Measurements from ENCODE around the gene NAV1.

NAV1 gene

DNA sequence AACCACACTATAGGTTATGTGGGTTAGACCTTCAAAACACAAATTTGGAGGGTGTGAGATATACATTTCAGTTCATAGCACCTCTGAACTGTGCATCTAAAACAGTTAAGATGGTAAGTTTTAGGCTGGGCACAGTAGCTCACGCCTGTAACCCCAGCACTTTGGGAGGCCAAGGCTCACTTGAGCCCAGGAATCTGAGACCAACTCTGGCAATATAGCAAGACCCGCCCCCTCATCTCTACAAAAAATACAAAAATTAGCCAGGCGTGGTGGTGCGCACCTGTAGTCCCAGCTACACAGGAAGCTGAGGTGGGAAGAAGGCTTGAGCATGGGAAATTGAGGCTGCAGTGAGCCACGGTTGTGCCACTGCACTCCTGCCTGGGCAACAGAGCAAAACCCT is 47.9 kb downstream of the NAV1 start:
- DNase-seq (ENCODE audit: low read depth, low spot score) = no peak
- no peak overlapping the region for H3K27ac ChIP-seq (ENCODE audit: low read length)
- H3K9me3 ChIP-seq (ENCODE audit: control insufficient read depth, insufficient read depth, low read length) = no peaks in the 10 kb centered on the region
- WGBS (ENCODE audit: insufficient coverage, insufficient read length) = no CpG with 5 or more reads among the region's 5 CpGs
- no peaks in the 10 kb centered on the region for H3K36me3 ChIP-seq (ENCODE audit: control insufficient read depth, insufficient read depth, low read length)
- peaks cover 8% of the 10 kb centered on the region for H3K4me1 ChIP-seq (ENCODE audit: control insufficient read depth, insufficient read depth, low read length)
- H3K4me3 ChIP-seq (ENCODE audit: low read length) = no peak overlapping the region
- no peaks in the 10 kb centered on the region for H3K27me3 ChIP-seq (ENCODE audit: control insufficient read depth, insufficient read depth, low read length)

DNA sequence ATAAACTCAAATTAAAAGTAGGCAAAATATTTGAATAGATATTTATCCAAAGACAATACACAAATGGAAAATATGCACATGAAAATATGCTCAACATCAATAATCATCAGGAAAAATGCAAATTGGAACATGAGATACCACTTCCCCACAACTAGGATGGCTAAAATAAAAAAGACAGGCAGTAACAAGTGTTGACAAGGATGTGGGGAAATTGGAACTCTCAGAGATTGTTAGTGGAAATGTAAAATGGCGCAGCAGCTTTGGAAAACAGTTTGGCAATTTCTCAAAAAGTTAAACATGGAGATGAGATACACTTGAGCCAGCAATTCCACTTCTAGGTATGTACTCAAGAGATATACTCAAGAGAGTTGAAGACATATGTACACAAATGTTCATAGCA is 48.8 kb downstream of the NAV1 start:
- Histone ChIP-seq H3K36me3 (ENCODE audit: control insufficient read depth, insufficient read depth, low read length) (no peaks in the 10 kb centered on the region), H3K27me3 (ENCODE audit: control insufficient read depth, insufficient read depth, low read length) (no peaks in the 10 kb centered on the region), H3K27ac (ENCODE audit: low read length) (no peak overlapping the region), H3K4me1 (ENCODE audit: control insufficient read depth, insufficient read depth, low read length) (peaks cover 12% of the 10 kb centered on the region), H3K9me3 (ENCODE audit: control insufficient read depth, insufficient read depth, low read length) (no peaks in the 10 kb centered on the region), H3K4me3 (ENCODE audit: low read length) (no peak overlapping the region)
- DNase-seq (ENCODE audit: low read depth, low spot score) = no peak
- no CpG with 5 or more reads among the region's 1 CpG for WGBS (ENCODE audit: insufficient coverage, insufficient read length)
